ENCODE measurements around the gene CTDSPL2. TPM values are rescaled to one million over a fixed set of nuclear protein-coding genes. Genes with fewer than 3 reads are reported as not detected.

The CTDSPL2 gene
- 51.7 and 54.8 TPM in 2 replicates for total RNA-seq

GRCh38 chr15:44426975-44427755, at the start of gene CTDSPL2:
Gene CTDSPL2, plus strand, starts transcription at chr15:44427629. Its CDS starts 31,386 bp downstream, at chr15:44459015.

DNA sequence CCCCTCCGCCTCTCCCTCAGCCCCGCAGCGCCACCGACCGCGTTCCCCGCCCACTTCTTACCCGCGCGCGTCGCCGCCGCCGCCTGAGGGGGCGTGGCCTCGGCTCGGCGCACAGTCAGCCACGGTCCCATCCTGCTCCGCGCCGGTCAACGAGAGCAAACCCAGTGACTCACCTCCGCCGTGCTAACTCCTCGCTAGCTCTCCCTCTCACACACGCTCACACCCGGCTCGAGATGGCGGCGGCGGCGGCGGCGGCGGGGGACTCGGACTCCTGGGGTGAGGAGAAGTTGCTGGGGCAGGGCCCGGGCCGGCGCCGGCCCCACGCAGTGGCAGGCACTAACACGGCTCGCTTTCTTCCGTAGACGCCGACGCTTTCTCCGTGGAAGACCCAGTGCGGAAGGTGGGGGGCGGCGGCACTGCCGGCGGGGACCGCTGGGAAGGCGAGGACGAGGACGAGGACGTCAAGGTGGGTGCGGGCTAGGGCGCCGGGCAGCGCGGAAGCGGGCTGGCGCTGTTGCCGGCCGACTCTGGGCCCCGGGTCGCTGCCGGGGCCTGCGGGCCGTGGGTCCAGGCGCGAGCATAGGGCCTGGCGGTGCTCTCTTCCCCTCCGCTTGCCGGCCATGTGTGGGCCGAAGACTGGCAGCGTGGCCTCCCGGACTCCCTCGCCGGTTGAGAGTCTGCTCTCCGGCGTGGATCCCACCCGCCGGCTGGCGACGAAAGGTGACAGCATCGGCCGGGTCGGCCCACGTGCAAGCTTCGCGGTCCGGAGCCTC, 109.7 kb downstream of the CTDSPL2 start, which contains the start of gene EIF3J:
Gene EIF3J, plus strand, starts transcription at position 186 of the 773 bp plus-strand sequence. Its CDS starts 48 bp downstream, at position 234.

Other genes with a start within 250 kb of the CTDSPL2 start
- gene FRMD5, start 232.4 kb upstream of the CTDSPL2 start, total RNA-seq = 6.5 and 16.5 TPM in 2 replicates
- 172 and 221 TPM in 2 replicates for gene GOLM2, start 138.9 kb upstream of the CTDSPL2 start, total RNA-seq
- 46.9 and 71.1 TPM in 2 replicates for gene EIF3J, start 109.5 kb downstream of the CTDSPL2 start, total RNA-seq
- gene SPG11, start 236.0 kb downstream of the CTDSPL2 start, total RNA-seq = 81.7 and 110 TPM in 2 replicates

Measured in smooth muscle cell of the umbilical artery (primary cell).